Stimulated activated CD4-positive, alpha-beta T cell treated with anti-CD3 and anti-CD28 coated beads, Interleukin-1b, Interleukin-23, amount 100 ng/mL, for 1 hour (primary cell): Measurements from ENCODE around the gene TRIM50.
"Not testable (repeated sequence)": the region's sequence is repeated elsewhere in the genome, so short reads cannot be mapped to it uniquely, and the experiment has no call there.

Experiments used
- DNase-seq, 2 donors: peaks; one replicate each; pipeline ENCODE4 v3.0.0-alpha.2; 2020; ENCODE audit warnings: low read depth in 2 of 2

TRIM50 gene

GRCh38 chr7:73327922-73328321 lies at the start of gene TRIM50, which contains the start of gene FKBP6:
TRIM50 (minus strand) TSS chr7:73328082; CDS start chr7:73324787, 3,295 bp downstream.
FKBP6 (plus strand) TSS chr7:73328161; CDS start chr7:73328429, 268 bp downstream.
- not testable (repeated sequence) for DNase-seq

GRCh38 chr7:73376671-73377412 lies 49.0 kb upstream of the TRIM50 start:
- no peak for DNase-seq

GRCh38 chr7:73376262-73376661 lies 48.4 kb upstream of the TRIM50 start:
- DNase-seq = not testable (repeated sequence)

GRCh38 chr7:73373741-73374140 lies 45.9 kb upstream of the TRIM50 start:
- DNase-seq = no peak

GRCh38 chr7:73369622-73370021 lies 41.7 kb upstream of the TRIM50 start:
- DNase-seq = no peak

- DNase-seq = no peak
These were observed 41.1 kb upstream of the TRIM50 start for GRCh38 chr7:73369009-73369408.

GRCh38 chr7:73366990-73367389 lies 39.1 kb upstream of the TRIM50 start:
- no peak for DNase-seq

GRCh38 chr7:73366127-73366526 lies 38.2 kb upstream of the TRIM50 start:
- DNase-seq = no peak

GRCh38 chr7:73364006-73364728 lies 36.3 kb upstream of the TRIM50 start:
- DNase-seq = no peak

- DNase-seq = no peak
These were observed 35.5 kb upstream of the TRIM50 start for GRCh38 chr7:73363225-73364005.

GRCh38 chr7:73360590-73360989 lies 32.7 kb upstream of the TRIM50 start:
- DNase-seq = not testable (repeated sequence)

- no peak for DNase-seq
These were observed 32.0 kb upstream of the TRIM50 start for GRCh38 chr7:73359746-73360375.

- no peak for DNase-seq
These were observed 31.4 kb upstream of the TRIM50 start for GRCh38 chr7:73359306-73359705.

GRCh38 chr7:73358590-73359275 lies 30.9 kb upstream of the TRIM50 start:
- DNase-seq = no peak

GRCh38 chr7:73356159-73356558 lies 28.3 kb upstream of the TRIM50 start:
- DNase-seq = no peak

- DNase-seq = no peak
These were observed 26.9 kb upstream of the TRIM50 start for GRCh38 chr7:73354821-73355220.

GRCh38 chr7:73354196-73354595 lies 26.3 kb upstream of the TRIM50 start:
- no peak for DNase-seq

GRCh38 chr7:73353243-73353642 lies 25.4 kb upstream of the TRIM50 start:
- no peak for DNase-seq

GRCh38 chr7:73352784-73353183 lies 24.9 kb upstream of the TRIM50 start:
- DNase-seq = no peak

- no peak for DNase-seq
These were observed 23.7 kb upstream of the TRIM50 start for GRCh38 chr7:73351447-73352167.
